HG03457 (cell line): ENCODE data around the gene ZNF335.

ENCODE experiments used
- ATAC-seq: cut with Tn5 transposase; IDR thresholded peaks from one replicate; pipeline ENCODE4 v1.9.1; 2021; ENCODE audit warnings: moderate number of reproducible peaks; ENCODE audit not compliant: unreplicated experiment

Gene ZNF335

DNA sequence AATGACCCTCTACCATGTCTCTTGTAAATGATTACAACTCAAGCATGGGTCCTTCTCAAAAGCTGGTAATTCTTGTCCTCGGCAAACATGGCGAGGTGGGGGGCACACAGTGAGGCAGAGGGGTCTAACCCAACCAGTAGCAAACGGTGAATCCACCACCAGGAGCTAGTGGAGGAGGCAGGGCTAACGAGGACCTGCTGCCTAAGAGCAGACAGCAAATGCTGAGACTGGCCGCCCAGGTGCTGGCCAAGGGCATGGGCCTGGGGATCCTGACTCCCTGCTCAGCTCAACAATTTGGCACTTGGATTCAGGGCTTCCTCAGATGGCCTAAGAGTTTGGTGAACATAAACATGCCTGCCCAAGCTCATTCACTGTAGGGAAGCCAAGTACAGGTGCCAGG, 19.1 kb downstream of the ZNF335 start:
- ATAC-seq, result no peak

DNA sequence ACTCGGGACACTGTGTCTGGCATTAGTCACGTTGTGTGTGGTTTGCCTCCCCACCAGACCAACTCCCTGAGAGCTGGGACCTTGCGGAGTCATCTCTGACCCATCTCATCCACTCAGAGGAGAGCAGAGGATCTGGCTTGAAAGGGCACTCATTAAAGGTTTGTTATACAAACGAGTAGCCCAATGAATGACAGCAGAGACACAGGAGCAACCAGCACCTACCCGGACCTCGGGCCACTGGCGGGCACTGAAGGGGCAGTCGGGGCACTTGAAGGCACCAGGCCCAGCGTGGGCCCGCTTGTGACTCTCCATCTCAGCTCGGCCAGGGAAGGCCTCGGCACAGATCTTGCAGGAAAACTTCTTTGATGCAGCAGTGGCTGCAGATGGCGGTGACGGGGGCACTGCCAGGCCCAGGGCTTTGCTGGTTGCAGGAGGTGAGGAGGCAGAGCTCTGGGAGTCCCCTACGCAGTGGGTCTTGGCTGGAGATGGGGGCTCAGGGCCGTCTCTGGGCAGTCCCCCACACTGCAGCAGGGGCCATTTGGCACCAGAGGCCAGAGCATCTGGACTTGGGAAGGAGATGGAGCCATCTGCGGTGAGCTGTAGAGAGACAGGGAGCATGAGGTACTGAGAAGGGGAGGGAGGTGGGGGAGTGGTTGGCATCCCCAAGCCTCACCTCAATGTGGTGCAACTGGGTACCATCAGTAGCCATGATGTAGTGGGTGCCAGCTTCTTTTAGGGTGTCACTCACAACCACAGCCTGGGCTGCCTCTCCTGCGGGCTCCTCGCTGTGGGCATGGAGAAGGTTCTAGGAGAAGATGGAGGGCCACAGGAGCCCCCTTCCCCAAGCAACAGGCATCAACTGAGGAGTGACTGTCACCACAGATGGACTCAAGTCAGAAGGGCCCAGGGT, 19.8 kb downstream of the ZNF335 start:
- no peak for ATAC-seq

DNA sequence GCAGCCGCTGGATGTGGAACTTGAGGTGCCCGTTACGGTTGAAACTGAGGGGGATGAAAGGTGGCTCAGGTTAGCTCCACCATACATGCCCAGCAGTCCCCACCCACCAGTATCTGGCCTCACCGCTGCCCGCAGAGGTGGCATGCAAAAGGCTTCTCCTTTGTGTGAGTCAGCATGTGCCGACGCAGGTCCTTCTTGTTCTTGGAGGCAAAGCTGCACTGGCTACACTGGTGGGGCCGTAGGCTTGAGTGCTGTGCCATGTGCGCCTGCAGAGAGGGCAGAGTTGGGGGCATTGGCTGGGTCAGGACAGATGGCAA, 21.7 kb downstream of the ZNF335 start:
- no peak for ATAC-seq

DNA sequence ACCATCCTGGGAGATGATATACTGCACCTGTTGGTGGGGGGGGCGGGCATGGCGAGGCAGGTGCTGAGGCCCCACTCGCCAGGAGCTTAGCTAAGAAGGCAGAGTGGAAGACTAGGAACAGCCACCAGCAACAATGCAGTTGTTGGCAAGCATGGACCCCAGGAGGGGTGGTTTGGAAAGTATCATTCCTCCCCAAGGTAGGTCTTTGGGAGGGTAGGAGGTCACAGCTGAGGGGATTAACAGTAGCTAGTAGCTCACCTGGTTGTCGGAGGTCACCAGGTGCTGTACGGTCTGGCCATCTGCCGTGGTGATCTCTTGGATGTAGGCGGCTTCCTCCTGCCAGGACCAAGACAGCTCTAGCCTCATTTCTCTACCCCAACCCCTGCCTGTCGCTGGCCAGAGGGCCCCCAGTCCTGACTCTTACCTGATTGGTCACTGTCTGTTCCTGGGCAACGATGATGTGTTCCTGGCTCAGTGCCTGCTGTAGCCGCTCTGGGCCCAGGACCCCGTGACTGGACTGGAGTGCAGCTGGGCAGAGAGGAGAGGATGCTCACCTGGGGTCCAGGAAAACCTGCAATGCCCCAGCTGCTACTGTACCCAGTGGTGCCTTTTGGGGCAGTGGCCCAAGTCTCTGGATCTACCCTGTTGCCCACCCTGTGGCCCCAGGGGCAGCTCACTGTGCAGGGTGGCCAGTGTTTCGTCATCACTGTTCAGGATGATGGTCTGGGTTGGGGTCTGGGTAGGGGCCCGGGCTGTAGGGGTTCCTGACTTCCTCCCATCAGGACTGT, 22.3 kb downstream of the ZNF335 start:
- ATAC-seq, result no peak

DNA sequence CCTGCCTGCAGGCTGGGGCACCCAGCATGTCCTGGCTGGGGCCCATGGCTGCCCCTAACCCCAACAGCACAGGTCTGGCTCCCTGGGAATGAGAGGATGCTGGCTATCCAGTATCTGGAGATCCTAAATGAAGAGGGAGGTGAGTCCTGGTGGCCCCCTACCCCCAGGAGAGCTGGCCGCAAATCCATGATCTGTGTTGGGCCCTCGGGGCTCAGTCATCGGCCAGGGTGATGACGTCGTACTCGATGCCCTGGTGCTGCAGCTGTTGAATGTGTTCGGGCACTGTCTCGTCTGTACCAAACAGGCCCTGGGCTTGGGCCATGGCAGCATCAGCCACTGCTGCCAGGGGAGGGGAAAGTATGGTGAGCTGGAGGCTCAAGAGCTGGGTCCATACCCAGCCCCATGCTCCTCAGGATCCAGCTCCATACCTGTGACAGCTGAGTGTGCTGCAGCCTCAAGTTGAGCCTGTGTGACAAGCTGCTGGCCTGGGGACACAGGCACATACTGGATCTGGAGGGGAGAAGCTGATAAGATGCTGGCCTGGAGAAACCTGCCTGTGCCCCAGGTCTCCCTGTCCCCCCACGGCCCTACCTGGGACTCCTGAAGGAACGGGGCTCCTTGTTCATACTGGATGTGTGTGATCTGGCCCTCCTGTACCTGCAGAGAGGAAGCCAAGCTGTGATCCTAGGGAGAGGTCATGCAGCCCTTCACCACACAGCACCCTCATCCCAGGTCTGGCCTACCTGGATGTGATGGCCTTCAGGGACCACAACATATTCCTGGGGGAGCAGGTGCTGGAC, 23.1 kb downstream of the ZNF335 start:
- no peak for ATAC-seq

DNA sequence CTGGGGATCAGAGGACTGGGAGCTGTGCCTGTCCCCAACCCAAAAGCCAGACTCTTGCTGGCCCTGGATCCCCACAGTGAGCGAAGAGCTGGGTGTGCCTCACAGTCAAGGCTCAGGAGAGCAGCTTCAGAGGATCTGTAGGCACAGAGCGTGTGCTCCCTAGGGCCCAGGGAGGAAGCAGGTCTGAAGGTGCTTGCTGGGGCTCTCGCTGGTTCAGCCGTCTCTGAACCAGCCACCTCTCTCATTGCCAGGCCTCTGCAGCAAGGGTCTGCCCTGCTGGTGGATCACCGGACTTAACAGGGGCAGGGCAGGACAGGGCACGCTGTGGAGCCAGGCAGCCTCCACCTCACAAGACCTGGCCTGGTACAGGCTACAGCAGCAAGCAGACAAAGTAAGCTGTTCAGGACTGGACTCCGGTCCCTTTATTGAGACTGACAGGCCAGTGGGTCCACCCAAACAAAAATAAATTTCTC, 23.7 kb downstream of the ZNF335 start:
- no peak for ATAC-seq

DNA sequence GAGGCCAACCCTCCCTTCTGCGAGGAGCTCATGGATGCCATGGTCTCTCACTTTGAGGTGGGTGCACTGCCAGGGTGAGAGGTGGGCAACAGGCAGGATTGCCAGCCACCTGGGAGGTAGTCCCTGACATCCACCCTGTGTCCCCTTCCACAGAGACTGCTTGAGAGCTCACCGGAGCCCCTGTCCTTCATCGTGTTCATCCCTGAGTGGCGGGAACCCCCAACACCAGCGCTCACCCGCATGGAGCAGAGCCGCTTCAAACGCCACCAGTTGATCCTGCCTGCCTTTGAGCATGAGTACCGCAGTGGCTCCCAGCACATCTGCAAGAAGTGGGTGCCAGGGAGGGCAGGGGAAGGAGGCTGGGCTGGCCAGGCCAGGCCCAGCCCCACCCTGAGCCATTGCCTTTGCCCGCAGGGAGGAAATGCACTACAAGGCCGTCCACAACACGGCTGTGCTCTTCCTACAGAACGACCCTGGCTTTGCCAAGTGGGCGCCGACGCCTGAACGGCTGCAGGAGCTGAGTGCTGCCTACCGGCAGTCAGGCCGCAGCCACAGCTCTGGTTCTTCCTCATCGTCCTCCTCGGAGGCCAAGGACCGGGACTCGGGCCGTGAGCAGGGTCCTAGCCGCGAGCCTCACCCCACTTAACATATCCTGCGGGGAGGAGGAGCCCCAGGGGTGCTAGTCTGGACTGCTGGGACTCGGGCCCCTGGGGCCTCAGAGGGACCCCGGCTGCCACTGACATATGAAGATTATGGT, 24.7 kb downstream of the ZNF335 start:
- no peak for ATAC-seq

DNA sequence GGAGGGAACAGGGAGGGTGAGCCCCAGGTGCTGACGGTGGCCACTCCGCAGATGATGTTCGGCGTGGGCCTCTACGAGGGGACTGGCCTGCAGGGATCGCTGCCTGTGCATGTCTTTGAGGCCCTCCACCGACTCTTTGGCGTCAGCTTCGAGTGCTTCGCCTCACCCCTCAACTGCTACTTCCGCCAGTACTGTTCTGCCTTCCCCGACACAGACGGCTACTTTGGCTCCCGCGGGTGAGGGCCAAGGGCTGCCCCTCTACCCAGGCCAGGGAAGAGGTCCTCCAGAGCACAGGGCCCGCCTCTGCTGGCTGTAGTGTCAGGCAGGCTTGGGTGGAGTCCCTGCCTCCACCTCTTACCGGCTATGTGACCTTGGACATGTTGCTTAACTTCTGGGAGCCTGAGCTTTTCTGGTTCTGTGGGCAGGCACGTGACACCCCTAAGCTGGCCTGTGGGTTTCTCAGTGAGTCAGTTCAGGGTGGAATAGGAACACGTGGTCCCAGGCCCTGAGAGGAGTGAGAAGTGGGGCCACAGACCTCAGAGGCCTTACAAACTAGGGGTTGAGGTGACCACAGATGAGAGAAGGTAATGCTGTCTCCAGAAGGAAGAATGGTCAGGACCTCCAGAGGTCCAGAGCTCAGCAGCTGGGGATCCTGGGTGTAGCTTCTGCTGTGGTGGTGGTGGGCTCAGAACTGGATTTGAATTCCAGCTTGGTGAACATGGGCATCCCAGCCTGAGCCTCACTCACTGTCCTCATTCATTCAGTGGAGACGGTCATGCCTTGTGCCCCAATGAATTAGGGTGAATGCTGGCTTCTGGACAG, 25.6 kb downstream of the ZNF335 start:
- no peak for ATAC-seq

DNA sequence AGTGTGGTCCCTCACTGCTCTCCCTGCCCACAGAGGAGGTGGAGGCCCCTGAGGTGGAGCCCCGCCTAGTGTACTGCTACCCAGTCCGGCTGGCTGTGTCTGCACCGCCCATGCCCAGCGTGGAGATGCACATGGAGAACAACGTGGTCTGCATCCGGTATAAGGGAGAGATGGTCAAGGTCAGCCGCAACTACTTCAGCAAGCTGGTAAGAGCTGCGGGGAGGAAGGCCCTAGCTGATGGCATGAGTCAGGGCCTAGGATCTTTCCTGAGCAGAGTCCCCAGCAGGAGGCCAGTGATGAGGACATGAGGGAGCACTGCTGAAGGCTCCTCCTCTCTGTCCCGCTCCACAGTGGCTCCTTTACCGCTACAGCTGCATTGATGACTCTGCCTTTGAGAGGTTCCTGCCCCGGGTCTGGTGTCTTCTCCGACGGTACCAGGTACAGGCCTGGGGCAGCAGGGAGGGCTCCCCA, 26.3 kb downstream of the ZNF335 start:
- no peak for ATAC-seq

DNA sequence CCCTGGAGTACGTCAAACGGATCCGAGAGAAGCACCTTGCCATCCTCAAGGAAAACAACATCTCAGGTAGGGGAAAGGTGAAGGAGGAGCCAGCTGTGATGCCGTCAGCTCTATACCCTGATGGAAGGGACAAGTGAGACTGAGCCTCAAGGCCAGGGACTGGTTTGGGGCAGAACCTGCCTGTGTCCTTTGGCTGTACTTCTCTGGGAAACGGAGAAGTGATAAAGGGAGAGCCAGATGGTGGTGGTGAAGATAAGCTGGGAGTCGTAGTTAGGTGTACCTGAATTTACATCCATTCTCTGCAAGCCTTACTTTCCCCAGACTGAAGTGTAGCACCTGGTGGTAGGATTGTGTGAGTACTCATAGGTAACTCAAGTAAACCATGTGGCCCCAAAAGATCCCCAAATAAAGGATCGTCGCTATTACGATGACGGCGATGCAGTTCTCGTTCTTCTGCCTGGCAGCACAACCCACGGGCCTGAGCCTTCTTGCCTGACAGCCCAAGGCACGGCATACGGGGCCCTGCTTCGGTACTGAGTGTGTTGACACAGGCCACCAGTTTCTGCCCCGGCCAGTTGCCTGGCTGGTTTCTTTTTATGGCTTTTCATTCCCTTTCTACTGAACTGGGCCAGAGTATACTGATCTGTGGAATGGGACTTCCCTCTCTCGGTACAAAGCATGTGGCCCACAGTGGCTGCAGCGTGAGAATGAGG, 26.9 kb downstream of the ZNF335 start:
- no peak for ATAC-seq

DNA sequence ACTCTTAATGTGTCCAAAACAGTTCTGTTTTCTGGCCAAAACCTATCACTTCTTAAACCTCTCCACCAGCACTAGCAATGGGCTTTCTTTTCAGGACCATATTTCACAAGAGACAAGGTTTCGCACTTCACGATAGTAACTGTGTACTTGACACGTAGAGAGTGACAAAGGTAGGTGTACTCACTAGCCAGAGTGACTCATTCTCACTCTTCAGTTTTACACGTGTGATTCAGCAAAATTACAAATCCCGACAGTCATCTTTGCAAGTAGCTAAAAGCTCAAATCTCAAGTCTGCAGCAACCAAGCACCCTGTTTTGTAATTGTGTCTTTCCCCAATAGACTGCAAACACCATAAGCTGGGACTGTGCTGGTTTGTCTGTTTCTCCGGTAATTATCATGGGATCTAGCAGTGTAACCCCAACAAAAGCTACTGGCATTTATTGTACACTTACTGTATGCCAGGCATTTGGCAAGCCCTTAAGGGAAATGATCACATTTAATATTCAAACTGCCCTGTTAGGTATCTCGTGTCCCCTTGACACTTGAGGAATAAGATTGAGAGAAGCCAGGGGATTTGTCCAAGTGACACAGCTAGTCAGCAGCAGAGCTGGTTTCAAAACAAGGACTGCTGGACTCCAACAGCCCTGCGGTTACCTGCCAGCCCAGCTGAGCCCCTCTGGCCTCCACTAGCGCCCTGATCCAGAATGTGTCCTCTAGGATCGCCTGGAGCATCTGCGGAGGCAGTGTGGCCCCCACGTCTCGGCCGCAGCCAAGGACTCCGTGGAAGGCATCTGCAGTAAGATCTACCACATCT, 27.6 kb downstream of the ZNF335 start:
- no peak for ATAC-seq

DNA sequence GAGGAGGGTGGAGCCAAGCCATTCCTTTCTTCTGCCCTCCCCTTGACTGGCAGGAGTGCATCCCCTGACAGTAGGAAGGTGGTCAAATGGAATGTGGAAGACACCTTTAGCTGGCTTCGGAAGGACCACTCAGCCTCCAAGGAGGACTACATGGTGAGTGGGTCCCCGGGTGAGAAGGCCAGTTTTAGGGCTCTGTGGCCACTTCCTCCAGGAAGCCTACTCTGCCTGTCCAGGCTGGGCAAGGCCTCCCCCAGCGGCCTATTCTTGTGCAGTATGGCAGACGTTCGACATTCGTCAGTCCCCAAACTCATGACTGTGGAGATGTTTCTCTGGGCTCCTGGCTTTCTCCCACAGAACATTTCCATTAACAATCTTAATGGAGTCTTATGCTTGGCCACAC, 28.4 kb downstream of the ZNF335 start:
- ATAC-seq, result no peak

DNA sequence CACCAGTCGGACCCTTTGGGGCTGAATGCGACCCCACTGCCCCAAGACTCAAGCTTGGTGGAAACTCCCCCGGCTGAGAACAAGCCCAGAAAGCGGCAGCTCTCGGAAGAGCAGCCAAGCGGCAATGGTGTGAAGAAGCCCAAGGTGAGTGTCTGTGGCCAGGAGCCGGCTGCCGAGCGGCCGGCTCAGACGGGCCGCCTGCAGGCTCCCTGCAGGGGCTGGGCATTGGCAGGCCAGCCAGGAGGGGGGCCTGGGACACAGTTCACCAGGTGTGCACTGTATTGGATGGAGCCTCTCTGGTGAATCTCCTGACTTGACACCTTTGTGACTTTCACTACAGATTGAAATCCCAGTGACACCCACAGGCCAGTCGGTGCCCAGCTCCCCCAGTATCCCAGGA, 31.5 kb downstream of the ZNF335 start:
- ATAC-seq, result no peak

DNA sequence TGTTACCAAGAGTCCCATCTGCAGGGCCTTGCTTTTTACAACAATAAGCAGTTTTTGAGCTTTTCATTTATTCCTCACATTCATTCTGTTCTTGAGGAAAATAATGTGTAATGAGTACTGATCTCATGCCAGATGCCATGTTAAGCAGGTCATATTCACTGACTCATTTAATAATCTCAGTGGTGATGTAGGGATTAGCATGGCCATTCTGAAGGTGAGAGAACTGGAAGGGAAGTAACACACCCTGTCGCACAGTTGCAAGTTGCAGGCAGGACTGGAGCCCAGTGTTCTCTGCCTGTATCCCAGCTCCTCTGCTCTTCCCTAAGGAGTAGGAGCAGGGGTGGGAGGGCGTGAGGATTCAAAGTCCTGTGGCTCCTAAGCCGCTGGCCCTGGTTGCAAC, 31.9 kb downstream of the ZNF335 start:
- ATAC-seq, result no peak

DNA sequence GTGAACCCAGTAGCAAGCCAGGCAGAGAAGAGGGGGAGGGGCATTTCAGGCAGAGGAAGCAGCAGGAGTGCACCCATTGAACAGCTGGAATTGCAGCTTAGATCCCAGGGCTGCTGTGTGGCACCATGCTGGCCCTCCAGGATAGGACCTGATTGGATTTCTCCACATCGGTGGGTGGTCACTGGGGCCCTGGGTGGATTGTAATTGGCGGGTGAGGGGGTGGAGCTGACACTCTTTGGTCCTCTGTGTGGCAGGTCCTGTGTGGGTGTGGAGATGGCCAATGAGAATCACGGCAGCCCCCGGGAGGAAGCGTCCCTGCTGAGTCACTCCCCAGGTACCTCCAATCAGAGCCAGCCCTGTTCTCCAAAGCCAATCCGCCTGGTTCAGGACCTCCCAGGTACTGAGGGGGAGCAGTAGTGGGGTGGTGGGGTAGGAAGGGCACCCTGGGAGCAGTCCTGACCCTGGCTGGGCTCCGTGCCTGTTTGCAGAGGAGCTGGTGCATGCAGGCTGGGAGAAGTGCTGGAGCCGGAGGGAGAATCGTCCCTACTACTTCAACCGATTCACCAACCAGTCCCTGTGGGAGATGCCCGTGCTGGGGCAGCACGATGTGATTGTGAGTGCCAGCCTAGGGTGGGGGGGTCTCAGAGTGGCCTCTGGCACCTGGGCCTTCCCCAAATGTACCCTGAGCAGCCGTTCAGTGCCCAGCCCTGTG, 33.1 kb downstream of the ZNF335 start:
- no peak for ATAC-seq

DNA sequence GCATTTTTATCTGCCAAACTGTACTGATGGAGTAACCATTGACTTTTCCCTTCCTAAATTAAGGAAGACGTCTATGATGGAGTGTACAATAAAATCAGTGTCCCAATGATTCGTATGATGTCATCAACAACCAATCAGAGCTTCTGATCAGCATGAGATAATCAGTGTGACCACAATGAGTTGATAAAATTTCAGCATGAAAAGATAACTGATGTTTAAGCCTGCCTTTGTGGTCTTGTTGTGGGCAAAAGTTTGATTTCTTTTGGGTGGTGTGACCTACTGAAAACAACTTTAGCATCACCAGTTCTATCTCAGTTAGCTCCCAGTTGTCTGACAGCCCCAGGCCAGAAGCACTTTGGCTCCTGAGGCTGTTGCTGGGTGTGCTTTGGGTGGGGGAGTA, 34.2 kb downstream of the ZNF335 start:
- no peak for ATAC-seq

DNA sequence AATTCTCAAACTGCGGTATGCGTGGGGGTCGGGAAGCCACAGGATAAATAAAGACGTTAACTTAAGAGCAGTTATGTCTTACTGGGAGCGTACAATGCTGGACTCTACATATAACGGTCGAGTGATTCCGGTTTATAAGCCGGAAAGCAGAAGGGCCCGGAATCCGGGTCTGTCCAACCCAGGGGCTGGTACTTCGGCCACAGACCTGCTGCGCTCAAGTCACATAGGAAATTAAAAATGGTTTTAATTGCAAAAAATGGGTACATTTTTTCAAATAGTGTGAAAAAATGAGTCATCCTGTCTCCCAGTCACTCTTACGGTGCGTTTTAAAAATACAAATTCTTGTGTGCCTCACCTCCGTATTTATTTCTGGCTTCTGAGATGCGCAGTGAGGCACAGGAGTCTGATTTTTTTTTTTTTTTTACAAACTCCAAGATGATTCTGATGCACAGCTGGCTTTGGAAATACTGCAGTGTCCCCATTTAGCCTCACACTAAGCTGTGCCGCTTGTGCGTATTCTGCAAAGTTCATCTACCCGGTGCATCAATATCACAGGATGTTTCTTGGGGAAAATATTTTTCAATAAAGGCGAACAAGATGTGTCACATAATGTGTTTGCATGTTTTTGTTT, 36.5 kb downstream of the ZNF335 start:
- ATAC-seq, result peak; percentile 3
